Vagina (tissue), 2 donors: ENCODE results near the gene EVA1C.

Experiments
- POLR2A ChIP-seq, 2 donors: fragments of 450-650 bp; IDR thresholded peaks; one replicate each; pipeline ENCODE4 v1.6.1; 2017; ENCODE audit warnings: antibody characterized with exemption in 2 of 2, mild to moderate bottlenecking in 2 of 2, moderate library complexity in 2 of 2
- TF ChIP-seq, protein P1 (sequence below), 3 experiments: fragments of 450-650 bp in 2 of 3; fragments of 200-600 bp in 1 of 3; sonication (generic) in 1 of 3; IDR thresholded peaks; one replicate each; pipeline ENCODE4 v1.5.1; 2017 to 2019; ENCODE audit warnings: antibody characterized with exemption in 3 of 3, mild to moderate bottlenecking in 2 of 3, moderate library complexity in 2 of 3

DNA sequence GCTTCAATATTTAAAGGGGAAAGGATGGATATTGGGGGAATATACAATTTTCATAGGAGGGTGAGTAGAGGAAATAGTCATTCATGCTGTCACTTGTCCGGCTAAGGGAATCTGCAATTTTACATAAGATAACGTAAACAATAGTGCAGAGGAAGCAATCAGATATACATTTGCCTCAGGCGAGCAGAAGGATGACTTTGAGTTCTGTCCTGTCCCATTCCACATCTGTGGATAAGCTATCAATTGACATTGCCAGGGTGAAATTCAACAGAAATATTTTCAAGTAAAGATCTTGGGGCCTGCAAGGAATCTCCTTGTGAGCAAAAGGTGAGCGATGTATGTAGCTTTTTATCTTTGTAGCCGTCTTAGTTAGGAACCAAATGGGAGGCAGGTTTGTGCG is 32.6 kb downstream of the EVA1C start:
- TF ChIP-seq, protein P1, sequence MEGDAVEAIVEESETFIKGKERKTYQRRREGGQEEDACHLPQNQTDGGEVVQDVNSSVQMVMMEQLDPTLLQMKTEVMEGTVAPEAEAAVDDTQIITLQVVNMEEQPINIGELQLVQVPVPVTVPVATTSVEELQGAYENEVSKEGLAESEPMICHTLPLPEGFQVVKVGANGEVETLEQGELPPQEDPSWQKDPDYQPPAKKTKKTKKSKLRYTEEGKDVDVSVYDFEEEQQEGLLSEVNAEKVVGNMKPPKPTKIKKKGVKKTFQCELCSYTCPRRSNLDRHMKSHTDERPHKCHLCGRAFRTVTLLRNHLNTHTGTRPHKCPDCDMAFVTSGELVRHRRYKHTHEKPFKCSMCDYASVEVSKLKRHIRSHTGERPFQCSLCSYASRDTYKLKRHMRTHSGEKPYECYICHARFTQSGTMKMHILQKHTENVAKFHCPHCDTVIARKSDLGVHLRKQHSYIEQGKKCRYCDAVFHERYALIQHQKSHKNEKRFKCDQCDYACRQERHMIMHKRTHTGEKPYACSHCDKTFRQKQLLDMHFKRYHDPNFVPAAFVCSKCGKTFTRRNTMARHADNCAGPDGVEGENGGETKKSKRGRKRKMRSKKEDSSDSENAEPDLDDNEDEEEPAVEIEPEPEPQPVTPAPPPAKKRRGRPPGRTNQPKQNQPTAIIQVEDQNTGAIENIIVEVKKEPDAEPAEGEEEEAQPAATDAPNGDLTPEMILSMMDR (IDR thresholded peaks at IDR 0.05) = no peak
- TF ChIP-seq POLR2A (IDR thresholded peaks at IDR 0.05) = no peak
